ENCODE data around the gene FAM185A.
"Not testable (repeated sequence)": the region's sequence is repeated elsewhere in the genome, so short reads cannot be mapped to it uniquely, and the experiment has no call there.

Gene FAM185A

DNA sequence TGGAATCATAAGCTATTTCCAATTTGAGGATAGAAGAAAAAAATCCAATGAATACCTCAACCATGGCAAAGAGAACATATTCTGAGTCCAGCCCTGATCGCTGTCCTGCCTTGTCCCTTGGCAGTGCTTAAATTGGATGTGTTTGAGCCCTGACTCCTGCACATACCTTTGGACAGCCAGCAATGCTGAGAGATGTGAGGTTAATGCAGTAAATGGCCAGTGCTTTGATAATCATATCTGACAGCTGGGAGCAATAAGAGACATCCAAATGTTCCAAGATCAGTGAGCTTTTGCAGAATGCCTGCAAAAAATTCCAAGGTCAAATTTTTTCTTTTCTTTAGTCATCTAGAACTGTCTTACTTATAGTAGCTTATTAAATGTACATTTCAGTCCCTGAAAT is 83.9 kb downstream of the FAM185A start:
- no peak for DNase-seq

- no peak for DNase-seq
These were observed 84.5 kb downstream of the FAM185A start for GRCh38 chr7:102833343-102833742.

DNA sequence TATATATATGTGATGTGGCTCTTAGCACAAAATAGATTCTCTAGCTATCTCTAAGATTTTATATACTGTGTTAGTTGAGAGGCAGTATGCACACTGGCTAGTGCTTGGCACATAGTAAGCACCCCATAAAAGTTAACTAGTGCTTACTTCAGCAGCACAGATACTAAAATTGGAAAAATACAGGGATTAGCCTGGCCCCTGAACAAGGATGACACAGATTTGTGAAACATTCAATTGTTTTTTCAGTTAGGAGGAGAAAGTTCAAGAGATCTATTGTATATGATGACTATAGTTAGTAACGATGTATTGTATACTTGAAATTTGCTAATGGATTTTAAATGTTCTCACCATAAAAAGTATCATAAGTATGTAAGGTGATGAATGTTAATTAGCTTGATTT is 85.7 kb downstream of the FAM185A start:
- no peak for DNase-seq

GRCh38 chr7:102834999-102835398 is 86.2 kb downstream of the FAM185A start:
- DNase-seq: peak; percentile 83

GRCh38 chr7:102836191-102836919 is 87.6 kb downstream of the FAM185A start:
- peak; percentile 90 for DNase-seq

DNA sequence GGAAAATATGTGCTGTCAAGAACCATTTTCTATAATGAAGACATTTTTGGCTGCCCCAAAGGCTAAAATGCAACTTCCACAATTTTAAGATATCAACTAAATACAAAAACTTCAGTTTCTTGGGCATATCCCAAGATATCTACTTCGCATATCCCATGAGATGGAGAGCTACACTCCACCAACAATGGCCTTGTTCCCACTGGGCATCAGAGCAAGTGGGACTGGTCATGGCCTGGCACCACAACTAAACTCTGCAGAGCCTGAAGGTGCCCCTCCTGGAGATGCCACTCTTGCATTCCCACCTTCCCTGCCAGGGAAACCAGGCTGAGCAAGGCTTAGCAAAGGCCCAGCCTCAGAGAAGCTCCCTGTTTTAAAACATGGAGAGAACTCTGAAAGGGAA is 88.2 kb downstream of the FAM185A start:
- DNase-seq: no peak

- no peak for DNase-seq
These were observed 89.0 kb downstream of the FAM185A start for GRCh38 chr7:102837802-102838201.

GRCh38 chr7:102838572-102839101 is 89.8 kb downstream of the FAM185A start:
- not testable (repeated sequence) for DNase-seq

DNA sequence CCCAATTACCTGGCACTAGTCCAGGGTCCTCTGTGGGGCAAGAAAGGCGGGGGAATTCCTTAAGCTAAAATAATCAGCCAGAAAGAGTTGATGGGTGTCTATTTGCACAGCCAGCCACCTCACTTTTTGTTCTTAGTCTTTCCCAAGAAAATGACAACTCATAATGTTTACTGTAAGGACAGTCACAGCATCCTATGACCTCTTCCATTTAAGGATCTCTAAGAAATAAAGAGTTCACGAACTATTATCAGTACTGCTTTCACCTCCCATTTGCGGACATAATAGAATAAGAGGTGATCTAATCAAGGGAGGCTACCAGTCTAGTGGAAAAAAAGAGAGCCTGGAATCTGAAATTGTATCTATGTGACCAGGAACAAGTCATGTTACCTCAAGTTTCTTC is 91.6 kb downstream of the FAM185A start:
- no peak for DNase-seq

DNA sequence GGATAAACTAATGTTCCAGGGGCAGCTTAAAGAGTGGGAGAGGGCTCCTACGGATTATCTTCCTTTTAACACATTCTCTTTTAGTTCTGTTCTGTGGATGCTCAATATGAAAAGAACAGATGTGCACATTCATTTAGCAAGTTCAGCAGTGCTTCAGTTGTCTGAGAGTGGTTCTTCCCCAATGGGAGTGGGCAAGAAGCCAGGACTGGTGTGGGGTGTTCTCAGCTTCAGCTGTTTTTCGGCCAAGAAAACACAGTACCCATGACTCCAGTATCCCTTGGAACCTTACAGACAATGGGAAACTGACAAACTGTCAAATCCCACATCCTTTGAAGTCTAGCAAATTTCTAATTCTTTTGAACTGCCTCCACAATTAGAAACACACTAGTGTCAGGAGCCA is 92.5 kb downstream of the FAM185A start:
- no peak for DNase-seq

DNA sequence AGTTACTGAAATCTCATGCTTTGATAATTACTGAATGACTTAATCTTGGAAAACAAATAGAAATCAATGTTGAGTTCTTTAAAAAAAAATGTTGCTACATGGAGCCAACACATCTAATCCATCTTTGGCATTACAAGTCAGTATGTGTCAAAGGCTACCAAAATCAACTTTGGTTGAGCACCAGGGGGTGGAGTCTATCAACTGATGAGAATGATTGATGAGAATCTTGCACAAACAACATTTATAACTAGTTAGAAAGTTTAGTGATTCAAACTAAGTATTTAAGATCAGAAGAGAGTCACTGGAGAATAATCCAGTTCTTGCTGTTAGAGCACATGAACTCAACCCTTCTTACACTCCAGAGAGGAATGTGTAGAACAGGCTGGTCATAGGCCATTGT is 93.5 kb downstream of the FAM185A start:
- DNase-seq: no peak

DNA sequence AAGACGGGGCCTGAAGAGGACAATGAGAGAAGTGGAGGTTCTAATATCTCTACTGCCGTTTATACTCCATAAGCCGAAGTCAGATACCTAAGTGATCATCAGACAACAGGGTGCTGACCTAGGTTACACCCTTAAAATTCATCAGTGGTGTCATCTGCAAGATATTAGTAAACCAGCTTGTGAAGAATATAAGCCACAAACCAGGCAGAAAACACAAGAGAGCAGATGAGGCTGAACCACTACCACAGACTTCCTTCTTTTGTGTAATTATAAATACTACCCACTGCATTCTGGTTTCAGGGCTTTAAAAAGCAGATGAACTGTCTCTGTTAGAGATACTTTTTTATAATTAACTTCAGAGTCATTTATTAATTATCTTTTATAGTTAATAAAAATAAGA is 95.1 kb downstream of the FAM185A start:
- DNase-seq: no peak

- no peak for DNase-seq
These were observed 96.5 kb downstream of the FAM185A start for GRCh38 chr7:102845346-102845745.

- peak; percentile 68 for DNase-seq
These were observed 100.3 kb downstream of the FAM185A start for GRCh38 chr7:102849079-102849478.

DNA sequence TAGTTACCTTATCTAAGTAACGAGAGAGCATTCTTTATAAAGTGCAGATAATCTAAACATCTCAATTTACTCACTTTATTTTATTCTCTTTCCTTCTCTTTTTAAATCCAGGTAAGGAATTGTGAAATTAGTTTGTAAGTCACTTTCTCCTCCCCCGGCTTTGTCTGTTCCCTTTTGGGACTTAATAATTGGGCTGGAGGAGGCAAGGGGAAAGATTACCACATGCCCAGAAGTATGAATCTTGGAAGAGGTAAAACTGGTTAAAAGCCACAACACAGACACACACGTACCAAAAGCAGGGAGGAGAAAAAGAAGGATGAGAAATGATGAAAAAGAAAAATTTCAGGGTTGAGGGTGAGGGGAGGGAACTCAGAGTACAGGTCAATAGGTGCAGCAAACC is 100.7 kb downstream of the FAM185A start:
- no peak for DNase-seq

DNA sequence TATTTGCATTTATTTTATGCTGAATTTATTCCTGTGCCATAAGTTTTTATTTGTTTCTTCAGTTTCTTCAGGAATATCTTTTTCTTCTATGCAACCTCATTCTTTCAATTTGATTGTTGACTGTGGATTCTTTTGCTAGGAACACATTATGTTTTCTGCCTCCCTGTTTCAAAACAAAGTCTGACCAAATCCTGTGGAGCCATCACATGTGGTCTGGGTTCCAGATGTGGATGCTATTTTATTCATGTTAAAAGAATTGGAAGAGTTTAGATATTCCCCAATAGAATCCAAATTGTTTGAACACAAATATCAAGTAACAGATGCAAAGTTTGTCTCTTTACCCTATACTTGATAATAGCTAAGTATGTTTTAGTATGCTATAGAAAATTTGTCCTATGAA is 107.2 kb downstream of the FAM185A start:
- DNase-seq: no peak
